Measurements from ENCODE around the gene CPA3. TPM values are rescaled to one million over a fixed set of nuclear protein-coding genes. Genes with fewer than 3 reads are reported as not detected.

The CPA3 gene
- total RNA-seq, 1 donor from 2014 or later: not detected

- Mint-ChIP-seq H3K27ac (ENCODE audit: unreplicated experiment) (no peak overlapping the region), H3K27me3 (ENCODE audit: unreplicated experiment) (no peaks in the 10 kb centered on the region), H3K9me3 (ENCODE audit: unreplicated experiment) (no peaks in the 10 kb centered on the region), H3K36me3 (ENCODE audit: unreplicated experiment) (no peaks in the 10 kb centered on the region), H3K4me3 (ENCODE audit: unreplicated experiment) (no peak overlapping the region), H3K4me1 (ENCODE audit: low read depth, unreplicated experiment) (no peaks in the 10 kb centered on the region)
- no peak for DNase-seq
- TF ChIP-seq, protein P1, sequence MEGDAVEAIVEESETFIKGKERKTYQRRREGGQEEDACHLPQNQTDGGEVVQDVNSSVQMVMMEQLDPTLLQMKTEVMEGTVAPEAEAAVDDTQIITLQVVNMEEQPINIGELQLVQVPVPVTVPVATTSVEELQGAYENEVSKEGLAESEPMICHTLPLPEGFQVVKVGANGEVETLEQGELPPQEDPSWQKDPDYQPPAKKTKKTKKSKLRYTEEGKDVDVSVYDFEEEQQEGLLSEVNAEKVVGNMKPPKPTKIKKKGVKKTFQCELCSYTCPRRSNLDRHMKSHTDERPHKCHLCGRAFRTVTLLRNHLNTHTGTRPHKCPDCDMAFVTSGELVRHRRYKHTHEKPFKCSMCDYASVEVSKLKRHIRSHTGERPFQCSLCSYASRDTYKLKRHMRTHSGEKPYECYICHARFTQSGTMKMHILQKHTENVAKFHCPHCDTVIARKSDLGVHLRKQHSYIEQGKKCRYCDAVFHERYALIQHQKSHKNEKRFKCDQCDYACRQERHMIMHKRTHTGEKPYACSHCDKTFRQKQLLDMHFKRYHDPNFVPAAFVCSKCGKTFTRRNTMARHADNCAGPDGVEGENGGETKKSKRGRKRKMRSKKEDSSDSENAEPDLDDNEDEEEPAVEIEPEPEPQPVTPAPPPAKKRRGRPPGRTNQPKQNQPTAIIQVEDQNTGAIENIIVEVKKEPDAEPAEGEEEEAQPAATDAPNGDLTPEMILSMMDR (IDR thresholded peaks at IDR 0.05; ENCODE audit: partially characterized antibody, unreplicated experiment): no peak
These were observed 8.7 kb upstream of the CPA3 start for GRCh38 chr3:148856384-148856783.

GRCh38 chr3:148857316-148857715, 7.8 kb upstream of the CPA3 start:
- Mint-ChIP-seq H3K9me3 (ENCODE audit: unreplicated experiment) (no peaks in the 10 kb centered on the region), H3K4me3 (ENCODE audit: unreplicated experiment) (no peak overlapping the region), H3K27me3 (ENCODE audit: unreplicated experiment) (no peaks in the 10 kb centered on the region), H3K4me1 (ENCODE audit: low read depth, unreplicated experiment) (no peaks in the 10 kb centered on the region), H3K36me3 (ENCODE audit: unreplicated experiment) (no peaks in the 10 kb centered on the region), H3K27ac (ENCODE audit: unreplicated experiment) (no peak overlapping the region)
- DNase-seq: no peak
- TF ChIP-seq, protein P1 (IDR thresholded peaks at IDR 0.05; ENCODE audit: partially characterized antibody, unreplicated experiment): no peak

DNA sequence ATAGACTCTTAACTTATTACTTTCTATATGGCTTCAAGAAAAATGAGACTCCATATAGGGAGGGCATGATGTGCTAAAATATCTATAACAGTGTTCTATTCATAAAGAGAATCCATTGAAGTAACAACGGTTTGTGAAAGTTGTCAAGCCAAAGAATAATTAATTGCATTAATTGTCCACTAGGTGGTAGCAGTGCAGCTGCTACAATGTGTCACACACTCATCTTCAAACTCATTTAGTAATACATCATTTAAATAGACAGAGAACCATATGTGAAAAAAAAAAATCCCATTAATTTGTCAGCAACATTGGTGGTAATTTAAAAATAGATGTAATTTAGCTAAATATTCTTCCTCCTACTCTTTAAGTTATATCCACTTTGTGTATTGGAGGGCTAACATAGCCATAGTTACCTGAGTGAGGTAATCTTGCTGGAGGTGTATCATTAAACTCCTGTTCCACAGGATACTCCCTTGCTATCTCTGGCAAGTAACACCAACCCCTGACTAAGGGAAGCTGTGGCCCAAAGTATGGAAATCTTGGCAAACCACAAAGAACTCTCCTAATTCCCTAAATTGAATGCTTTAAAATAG, 3.7 kb upstream of the CPA3 start:
- Mint-ChIP-seq H3K36me3 (ENCODE audit: unreplicated experiment) (no peaks in the 10 kb centered on the region), H3K9me3 (ENCODE audit: unreplicated experiment) (no peaks in the 10 kb centered on the region), H3K27me3 (ENCODE audit: unreplicated experiment) (no peaks in the 10 kb centered on the region), H3K4me1 (ENCODE audit: low read depth, unreplicated experiment) (no peaks in the 10 kb centered on the region), H3K27ac (ENCODE audit: unreplicated experiment) (no peak overlapping the region), H3K4me3 (ENCODE audit: unreplicated experiment) (no peak overlapping the region)
- no peak for DNase-seq
- TF ChIP-seq, protein P1 (IDR thresholded peaks at IDR 0.05; ENCODE audit: partially characterized antibody, unreplicated experiment): peak; percentile 84

DNA sequence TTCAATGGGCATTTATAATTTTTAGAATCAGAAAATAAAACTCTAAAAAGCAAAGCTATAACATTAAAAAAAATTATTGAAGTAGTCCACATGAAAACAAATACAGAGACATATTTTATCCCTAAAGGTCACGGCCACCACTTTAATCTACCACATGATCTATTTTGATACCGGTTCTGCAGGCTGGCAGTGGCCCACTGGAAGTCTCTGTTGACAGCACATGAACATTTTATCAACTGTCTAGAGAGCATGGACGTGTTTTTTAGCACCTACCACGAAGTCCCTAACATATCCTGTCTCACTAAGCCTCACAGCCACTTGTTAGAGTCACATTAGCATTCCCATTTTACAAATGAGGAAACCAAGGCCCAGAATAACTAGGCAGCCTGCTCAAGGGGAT, 1.8 kb upstream of the CPA3 start:
- Mint-ChIP-seq H3K4me3 (ENCODE audit: unreplicated experiment) (no peak overlapping the region), H3K27me3 (ENCODE audit: unreplicated experiment) (no peaks in the 10 kb centered on the region), H3K27ac (ENCODE audit: unreplicated experiment) (no peak overlapping the region), H3K9me3 (ENCODE audit: unreplicated experiment) (no peaks in the 10 kb centered on the region), H3K36me3 (ENCODE audit: unreplicated experiment) (no peaks in the 10 kb centered on the region), H3K4me1 (ENCODE audit: low read depth, unreplicated experiment) (no peaks in the 10 kb centered on the region)
- DNase-seq: no peak
- TF ChIP-seq, protein P1 (IDR thresholded peaks at IDR 0.05; ENCODE audit: partially characterized antibody, unreplicated experiment): no peak

DNA sequence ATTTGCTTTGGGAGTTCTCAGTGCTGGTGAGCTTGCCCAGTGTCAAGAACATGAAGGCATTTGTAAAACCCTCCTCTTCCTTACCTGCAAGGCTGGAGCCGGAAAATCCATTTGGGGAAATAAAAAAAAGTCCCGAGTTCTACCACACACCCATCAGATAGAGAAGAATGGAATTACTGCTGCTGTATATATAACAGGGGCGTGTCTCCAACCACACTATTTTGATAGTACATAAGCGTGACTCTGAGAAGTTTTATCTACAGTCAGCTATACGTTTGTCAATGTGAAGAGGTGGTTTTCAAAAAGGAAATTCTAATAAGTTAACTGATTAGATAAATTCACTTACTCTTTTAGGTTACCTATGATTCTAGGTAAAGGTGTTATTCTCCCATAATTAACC, 1.3 kb upstream of the CPA3 start:
- H3K27ac Mint-ChIP-seq (ENCODE audit: unreplicated experiment): no peak overlapping the region
- H3K4me3 Mint-ChIP-seq (ENCODE audit: unreplicated experiment): no peak overlapping the region
- H3K4me1 Mint-ChIP-seq (ENCODE audit: low read depth, unreplicated experiment): no peaks in the 10 kb centered on the region
- no peaks in the 10 kb centered on the region for H3K27me3 Mint-ChIP-seq (ENCODE audit: unreplicated experiment)
- H3K9me3 Mint-ChIP-seq (ENCODE audit: unreplicated experiment): no peaks in the 10 kb centered on the region
- DNase-seq: no peak
- TF ChIP-seq, protein P1 (IDR thresholded peaks at IDR 0.05; ENCODE audit: partially characterized antibody, unreplicated experiment): no peak
- no peaks in the 10 kb centered on the region for H3K36me3 Mint-ChIP-seq (ENCODE audit: unreplicated experiment)

Measured in glutamatergic neuron (in vitro differentiated cells).